ENCODE measurements around the gene STXBP4. TPM values are rescaled to one million over a fixed set of nuclear protein-coding genes. Genes with fewer than 3 reads are reported as not detected.

Gene STXBP4
- total RNA-seq, 1 experiment from 2014 or later, result 13.6 TPM

DNA sequence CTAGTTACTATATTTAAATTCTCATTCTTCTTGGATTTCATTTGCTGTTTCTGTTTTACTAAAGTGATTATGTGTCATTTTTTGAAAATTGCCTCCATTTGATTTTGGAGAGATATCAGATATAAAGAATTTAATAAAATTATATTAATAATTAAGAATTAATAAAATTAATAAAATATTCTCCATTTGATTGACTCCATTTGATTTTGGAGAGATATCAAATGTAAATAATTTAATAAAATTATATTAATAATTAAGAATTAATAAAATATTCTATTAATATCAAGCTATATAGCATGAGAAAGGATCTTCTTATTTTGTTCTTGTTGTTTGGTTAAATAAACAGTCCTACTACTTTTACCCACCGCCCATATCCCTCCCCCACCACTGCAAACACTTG is 23.0 kb downstream of the STXBP4 start:
- H3K9ac ChIP-seq (ENCODE audit: low read length), result no peak overlapping the region
- BruUV-seq (replicated peaks), result no TSS peak
- no peak for ATAC-seq
- H3K4me3 ChIP-seq (replicated peaks in 1 of 2; ENCODE audit: low read depth in 1 of 2, low read length in 2 of 2), result no peak overlapping the region
- DNase-seq (ENCODE audit: low read depth, low spot score), result no peak
- no peak overlapping the region for H3K4me2 ChIP-seq (ENCODE audit: low read length)
- ChIA-PET CTCF (interaction anchor here (0.9 to 5.4 kb wide), 9 partner anchors 12 to 523 kb away, joined by 3 to 70 read pairs (median 4); no protein-coding TSS in a partner anchor), POLR2A (no interaction called here), RAD21 (ENCODE audit: low non-redundant PET in 1 of 2, low total read pairs in 2 of 2, uncharacterized antibody in 2 of 2, unreplicated experiment in 2 of 2) (interaction anchor here in 1 of 2 experiments (0.7 to 1.3 kb wide), 2 partner anchors 357 to 827 kb away, joined by 3 to 4 read pairs; no protein-coding TSS in a partner anchor)
- intact Hi-C loops (cut with micrococcal nuclease), result no loop called here
- no peaks in the 10 kb centered on the region for H3K9me3 ChIP-seq (ENCODE audit: control insufficient read depth in 1 of 2, insufficient read depth in 1 of 2, low read depth in 1 of 2, low read length in 2 of 2)
- no peaks in the 10 kb centered on the region for H3K79me2 ChIP-seq (ENCODE audit: insufficient read depth, low read length)
- no peaks in the 10 kb centered on the region for H3K4me1 ChIP-seq (ENCODE audit: control insufficient read depth in 1 of 2, insufficient read depth in 2 of 2, low read length in 2 of 2)
- no peaks in the 10 kb centered on the region for H3K36me3 ChIP-seq (ENCODE audit: control insufficient read depth in 1 of 2, insufficient read depth in 2 of 2, low read length in 2 of 2)
- TF ChIP-seq EZH2phosphoT487 (IDR thresholded peaks at IDR 0.05; ENCODE audit: borderline replicate concordance) (no peak), ZFX (IDR thresholded peaks at IDR 0.05) (no peak), POLR2A (IDR thresholded peaks at IDR 0.05; ENCODE audit: borderline replicate concordance, extremely low read depth, insufficient read depth, insufficient read length) (no peak), SP1 (IDR thresholded peaks at IDR 0.05; ENCODE audit: low read depth) (no peak), FOSL1 (IDR thresholded peaks at IDR 0.05; ENCODE audit: low read depth) (no peak)
- TF ChIP-seq, protein P1, sequence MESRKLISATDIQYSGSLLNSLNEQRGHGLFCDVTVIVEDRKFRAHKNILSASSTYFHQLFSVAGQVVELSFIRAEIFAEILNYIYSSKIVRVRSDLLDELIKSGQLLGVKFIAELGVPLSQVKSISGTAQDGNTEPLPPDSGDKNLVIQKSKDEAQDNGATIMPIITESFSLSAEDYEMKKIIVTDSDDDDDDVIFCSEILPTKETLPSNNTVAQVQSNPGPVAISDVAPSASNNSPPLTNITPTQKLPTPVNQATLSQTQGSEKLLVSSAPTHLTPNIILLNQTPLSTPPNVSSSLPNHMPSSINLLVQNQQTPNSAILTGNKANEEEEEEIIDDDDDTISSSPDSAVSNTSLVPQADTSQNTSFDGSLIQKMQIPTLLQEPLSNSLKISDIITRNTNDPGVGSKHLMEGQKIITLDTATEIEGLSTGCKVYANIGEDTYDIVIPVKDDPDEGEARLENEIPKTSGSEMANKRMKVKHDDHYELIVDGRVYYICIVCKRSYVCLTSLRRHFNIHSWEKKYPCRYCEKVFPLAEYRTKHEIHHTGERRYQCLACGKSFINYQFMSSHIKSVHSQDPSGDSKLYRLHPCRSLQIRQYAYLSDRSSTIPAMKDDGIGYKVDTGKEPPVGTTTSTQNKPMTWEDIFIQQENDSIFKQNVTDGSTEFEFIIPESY (IDR thresholded peaks at IDR 0.05; ENCODE audit: extremely low read depth, insufficient replicate concordance, low read length), result no peak
- TF ChIP-seq, protein P2, sequence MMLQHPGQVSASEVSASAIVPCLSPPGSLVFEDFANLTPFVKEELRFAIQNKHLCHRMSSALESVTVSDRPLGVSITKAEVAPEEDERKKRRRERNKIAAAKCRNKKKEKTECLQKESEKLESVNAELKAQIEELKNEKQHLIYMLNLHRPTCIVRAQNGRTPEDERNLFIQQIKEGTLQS (IDR thresholded peaks at IDR 0.05), result no peak
- TF ChIP-seq, protein P3, sequence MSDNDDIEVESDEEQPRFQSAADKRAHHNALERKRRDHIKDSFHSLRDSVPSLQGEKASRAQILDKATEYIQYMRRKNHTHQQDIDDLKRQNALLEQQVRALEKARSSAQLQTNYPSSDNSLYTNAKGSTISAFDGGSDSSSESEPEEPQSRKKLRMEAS (IDR thresholded peaks at IDR 0.05), result no peak
- H3K9me2 ChIP-seq (ENCODE audit: insufficient read depth), result no peaks in the 10 kb centered on the region
- no peak overlapping the region for H2AFZ ChIP-seq (ENCODE audit: low read depth, low read length, poor library complexity, severe bottlenecking)
- H3K27me3 ChIP-seq (ENCODE audit: insufficient read depth, low read length), result no peaks in the 10 kb centered on the region
- H3K27ac ChIP-seq (ENCODE audit: low read depth, low read length), result no peak overlapping the region
- no peaks in the 10 kb centered on the region for H4K20me1 ChIP-seq (ENCODE audit: insufficient read depth)
